GM18870 (cell line): ENCODE data around the gene MCOLN1.

ENCODE experiments used
- ATAC-seq: cut with Tn5 transposase; IDR thresholded peaks from one replicate; pipeline ENCODE4 v1.9.1; 2021; ENCODE audit warnings: moderate library complexity; ENCODE audit not compliant: unreplicated experiment

MCOLN1 gene

GRCh38 chr19:7540761-7541474 is 18.5 kb downstream of the MCOLN1 start:
- ATAC-seq = no peak

- ATAC-seq = no peak
These were observed 19.0 kb downstream of the MCOLN1 start for GRCh38 chr19:7541475-7541824.

- ATAC-seq = no peak
These were observed 19.5 kb downstream of the MCOLN1 start for GRCh38 chr19:7541828-7542443.

GRCh38 chr19:7542556-7543348 is 20.3 kb downstream of the MCOLN1 start:
- ATAC-seq = no peak

GRCh38 chr19:7544626-7545025 is 22.2 kb downstream of the MCOLN1 start:
- no peak for ATAC-seq

- no peak for ATAC-seq
These were observed 22.9 kb downstream of the MCOLN1 start for GRCh38 chr19:7545300-7545699.

- no peak for ATAC-seq
These were observed 23.5 kb downstream of the MCOLN1 start for GRCh38 chr19:7545904-7546303.

- ATAC-seq = no peak
These were observed 24.7 kb downstream of the MCOLN1 start for GRCh38 chr19:7547159-7547558.

- ATAC-seq = no peak
These were observed 27.2 kb downstream of the MCOLN1 start for GRCh38 chr19:7549429-7550148.

GRCh38 chr19:7550169-7550770 is 27.8 kb downstream of the MCOLN1 start:
- no peak for ATAC-seq

- ATAC-seq = no peak
These were observed 28.8 kb downstream of the MCOLN1 start for GRCh38 chr19:7550987-7551761.

- ATAC-seq = no peak
These were observed 30.4 kb downstream of the MCOLN1 start for GRCh38 chr19:7552781-7553180.

GRCh38 chr19:7554565-7554964 is 32.1 kb downstream of the MCOLN1 start:
- no peak for ATAC-seq

GRCh38 chr19:7554990-7555864 is 32.8 kb downstream of the MCOLN1 start:
- ATAC-seq = no peak

- no peak for ATAC-seq
These were observed 34.4 kb downstream of the MCOLN1 start for GRCh38 chr19:7556696-7557315.

- no peak for ATAC-seq
These were observed 36.2 kb downstream of the MCOLN1 start for GRCh38 chr19:7558667-7559066.

- no peak for ATAC-seq
These were observed 36.7 kb downstream of the MCOLN1 start for GRCh38 chr19:7559102-7559501.

- no peak for ATAC-seq
These were observed 37.8 kb downstream of the MCOLN1 start for GRCh38 chr19:7560255-7560654.

GRCh38 chr19:7561325-7561724 is 38.9 kb downstream of the MCOLN1 start:
- no peak for ATAC-seq
